K562 (cell line): ENCODE results near the gene PDLIM7. TPM values are rescaled to one million over a fixed set of nuclear protein-coding genes. Genes with fewer than 3 reads are reported as not detected.

Source experiments
- ARID1B ChIP-seq: fragments of 450-650 bp; IDR thresholded peaks from 2 replicates; pipeline ENCODE4 v1.6.1; 2016; ENCODE audit warnings: antibody characterized with exemption, mild to moderate bottlenecking, inconsistent platforms
- CC2D1A ChIP-seq: fragments of 450-650 bp; IDR thresholded peaks from 2 replicates; pipeline ENCODE4 v1.6.1; 2017; ENCODE audit warnings: mild to moderate bottlenecking
- CREB1 ChIP-seq, 2 experiments: sonication (generic) in 1 of 2; formaldehyde crosslinking in 1 of 2; IDR thresholded peaks; 2 replicates each; pipeline versions ENCODE4 v1.6.1 to v1.8.0; 2012 to 2022; ENCODE audit warnings: inconsistent platforms in 1 of 2, mild to moderate bottlenecking in 1 of 2, missing genetic modification reagents in 1 of 2, moderate library complexity in 1 of 2
- FOXA3 ChIP-seq, 2 experiments: fragments of 450-650 bp in 1 of 2; sonication (generic) in 1 of 2; formaldehyde crosslinking; IDR thresholded peaks in 1 of 2; conservative IDR thresholded peaks in 1 of 2; 2 replicates each; pipeline versions ENCODE4 v1.4.0 to v1.8.0; 2020 to 2022; ENCODE audit warnings: mild to moderate bottlenecking in 2 of 2, missing genetic modification reagents in 1 of 2
- ILK ChIP-seq: fragments of 450-650 bp; IDR thresholded peaks from 2 replicates; pipeline ENCODE4 v1.6.1; 2016; ENCODE audit warnings: missing genetic modification characterization, low read depth, mild to moderate bottlenecking, missing compliant biosample characterization, moderate library complexity, borderline replicate concordance
- KAT7 ChIP-seq: sonication (generic); formaldehyde crosslinking; IDR thresholded peaks from 2 replicates; pipeline ENCODE4 v1.8.0; 2022; ENCODE audit warnings: missing genetic modification reagents, mild to moderate bottlenecking, borderline replicate concordance
- MCM5 ChIP-seq: fragments of 450-650 bp; IDR thresholded peaks from 2 replicates; pipeline ENCODE4 v1.6.1; 2016; ENCODE audit warnings: low read depth
- NFYB ChIP-seq: IDR thresholded peaks from 2 replicates; pipeline ENCODE4 v1.6.1; 2011; ENCODE audit warnings: mild to moderate bottlenecking, moderate library complexity; ENCODE audit not compliant: insufficient read length; ENCODE audit errors: extremely low read depth
- NR2C1 ChIP-seq, 2 experiments: fragments of 450-650 bp; IDR thresholded peaks; 2 replicates each; pipeline ENCODE4 v1.6.1; 2017; ENCODE audit warnings: mild to moderate bottlenecking in 2 of 2, antibody characterized with exemption in 1 of 2, inconsistent platforms in 1 of 2, missing compliant biosample characterization in 1 of 2, missing genetic modification characterization in 1 of 2
- PHTF2 ChIP-seq: fragments of 250-450 bp; sonication (Bioruptor Pico); IDR thresholded peaks from 2 replicates; pipeline ENCODE4 v1.5.0; 2021; ENCODE audit warnings: mild to moderate bottlenecking
- PURB ChIP-seq: sonication (generic); formaldehyde crosslinking; IDR thresholded peaks from 2 replicates; pipeline ENCODE4 v1.9.0; 2021; ENCODE audit warnings: low read depth, mild to moderate bottlenecking, missing genetic modification reagents
- SPI1 ChIP-seq: IDR thresholded peaks from 2 replicates; pipeline ENCODE4 v1.6.1; 2011; ENCODE audit warnings: low read depth, low read length, control low read depth, borderline replicate concordance
- TCF3 ChIP-seq: sonication (generic); formaldehyde crosslinking; IDR thresholded peaks from 2 replicates; pipeline ENCODE4 v1.4.0; 2020; ENCODE audit warnings: mild to moderate bottlenecking, missing genetic modification reagents
- ZKSCAN3 ChIP-seq: fragments of 250-450 bp; sonication (Bioruptor Pico); IDR thresholded peaks from 2 replicates; pipeline ENCODE4 v1.4.0; 2020
- ZNF253 ChIP-seq: fragments of 250-450 bp; sonication (Bioruptor Pico); conservative IDR thresholded peaks from 2 replicates; pipeline ENCODE4 v1.6.1; 2021; ENCODE audit warnings: mild to moderate bottlenecking
- polyA plus RNA-seq, 8 experiments: library from polyadenylated mRNA; depleted of rRNA in 4 of 8; stranded (reverse) in 5 of 8; unstranded in 3 of 8; fragments of >200 nt; fragmentation: Nextera tagmentation in 2 of 8; fragmentation: Illumina TruSeq in 1 of 8; extraction: Ambion mirVana in 2 of 8; extraction: Trizol in 1 of 8; gene quantifications; 2 replicates each; pipeline versions ENCODE4 v1.2.1 to v1.2.3, GENCODE V29; 2011 to 2014; ENCODE audit warnings: inconsistent platforms in 1 of 8, missing spikeins in 1 of 8
- total RNA-seq, 7 experiments: library from RNA; depleted of rRNA in 6 of 7; stranded (reverse); fragments of >200 nt in 6 of 7; fragmentation: Illumina TruSeq in 2 of 7; extraction: Trizol in 2 of 7; gene quantifications; 2 replicates each; pipeline versions ENCODE4 v1.2.1 to v1.2.3, GENCODE V29; 2011 to 2021; ENCODE audit warnings: low replicate concordance in 1 of 7
- TF ChIP-seq, protein P1 (sequence below): fragments of 200-800 bp; sonication (Bioruptor generic); IDR thresholded peaks from 2 replicates; pipeline ENCODE4 v1.6.1; 2017; ENCODE audit warnings: missing genetic modification characterization, missing compliant biosample characterization
- TF ChIP-seq, protein P2 (sequence below), 2 experiments: fragments of 450-650 bp; formaldehyde crosslinking in 1 of 2; IDR thresholded peaks; 2 replicates each; pipeline versions ENCODE4 v1.4.0 to v1.6.1; 2014 to 2020; ENCODE audit warnings: mild to moderate bottlenecking in 2 of 2, borderline replicate concordance in 1 of 2, low read depth in 1 of 2
- TF ChIP-seq, protein P3 (sequence below): fragments of 450-650 bp; IDR thresholded peaks from 2 replicates; pipeline ENCODE4 v1.6.1; 2016

The PDLIM7 gene
- total and polyA plus RNA-seq, 9 of the 15 experiments (the other 6 are each of a cell fraction or from before 2014, with no cell fraction given), result 2.1 to 124 (median 32.6) TPM

DNA sequence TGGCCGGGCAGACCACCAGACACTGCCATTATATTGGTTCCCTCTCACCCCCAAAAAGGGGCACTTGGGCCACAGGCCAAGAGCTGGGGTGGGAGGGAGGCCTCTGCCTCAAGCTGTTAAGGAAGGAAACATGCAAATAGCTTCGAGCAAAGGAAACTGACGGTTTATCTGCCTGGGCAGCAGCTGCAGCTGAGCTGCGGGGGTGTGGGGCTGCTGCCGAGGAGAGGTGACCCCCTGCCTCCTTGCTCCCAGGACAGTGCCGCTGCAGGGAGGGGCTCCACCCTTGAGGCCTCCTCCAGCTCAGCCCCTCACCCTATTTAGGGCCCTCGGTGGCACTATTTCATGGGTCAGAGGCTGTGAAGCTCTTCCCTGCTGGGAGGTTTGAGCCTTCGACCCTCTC, 11.4 kb upstream of the PDLIM7 start (continued):
- TF ChIP-seq NR2C1 (IDR thresholded peaks at IDR 0.05) (no peak; the same call in 1 of the 2 replicates), NR2C1 (tag; IDR thresholded peaks at IDR 0.05) (no peak), CREB1 (IDR thresholded peaks at IDR 0.05) (0 out of 2 replicates have a peak, but pooled peaks have one; percentile 25), CREB1 (CRISPR knock-in tag; IDR thresholded peaks at IDR 0.05) (no peak), KAT7 (CRISPR knock-in tag) (no peak), TCF3 (peak; percentile 83), FOXA3 (CRISPR knock-in tag; conservative IDR thresholded peaks at IDR 0.05 in 1 of 2, IDR thresholded peaks at IDR 0.05 in 1 of 2) (no peak), ZNF253 (CRISPR knock-in tag) (no peak), ZKSCAN3 (no peak), ILK (no peak), PURB (no peak), PHTF2 (CRISPR knock-in tag) (no peak), SPI1 (no peak), NFYB (no peak), ARID1B (peak; percentile 89), CC2D1A (no peak), MCM5 (no peak)
- TF ChIP-seq, protein P1, sequence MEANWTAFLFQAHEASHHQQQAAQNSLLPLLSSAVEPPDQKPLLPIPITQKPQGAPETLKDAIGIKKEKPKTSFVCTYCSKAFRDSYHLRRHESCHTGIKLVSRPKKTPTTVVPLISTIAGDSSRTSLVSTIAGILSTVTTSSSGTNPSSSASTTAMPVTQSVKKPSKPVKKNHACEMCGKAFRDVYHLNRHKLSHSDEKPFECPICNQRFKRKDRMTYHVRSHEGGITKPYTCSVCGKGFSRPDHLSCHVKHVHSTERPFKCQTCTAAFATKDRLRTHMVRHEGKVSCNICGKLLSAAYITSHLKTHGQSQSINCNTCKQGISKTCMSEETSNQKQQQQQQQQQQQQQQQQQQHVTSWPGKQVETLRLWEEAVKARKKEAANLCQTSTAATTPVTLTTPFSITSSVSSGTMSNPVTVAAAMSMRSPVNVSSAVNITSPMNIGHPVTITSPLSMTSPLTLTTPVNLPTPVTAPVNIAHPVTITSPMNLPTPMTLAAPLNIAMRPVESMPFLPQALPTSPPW, result peak; percentile 48; the same call in 1 of the 2 replicates
- TF ChIP-seq, protein P2, sequence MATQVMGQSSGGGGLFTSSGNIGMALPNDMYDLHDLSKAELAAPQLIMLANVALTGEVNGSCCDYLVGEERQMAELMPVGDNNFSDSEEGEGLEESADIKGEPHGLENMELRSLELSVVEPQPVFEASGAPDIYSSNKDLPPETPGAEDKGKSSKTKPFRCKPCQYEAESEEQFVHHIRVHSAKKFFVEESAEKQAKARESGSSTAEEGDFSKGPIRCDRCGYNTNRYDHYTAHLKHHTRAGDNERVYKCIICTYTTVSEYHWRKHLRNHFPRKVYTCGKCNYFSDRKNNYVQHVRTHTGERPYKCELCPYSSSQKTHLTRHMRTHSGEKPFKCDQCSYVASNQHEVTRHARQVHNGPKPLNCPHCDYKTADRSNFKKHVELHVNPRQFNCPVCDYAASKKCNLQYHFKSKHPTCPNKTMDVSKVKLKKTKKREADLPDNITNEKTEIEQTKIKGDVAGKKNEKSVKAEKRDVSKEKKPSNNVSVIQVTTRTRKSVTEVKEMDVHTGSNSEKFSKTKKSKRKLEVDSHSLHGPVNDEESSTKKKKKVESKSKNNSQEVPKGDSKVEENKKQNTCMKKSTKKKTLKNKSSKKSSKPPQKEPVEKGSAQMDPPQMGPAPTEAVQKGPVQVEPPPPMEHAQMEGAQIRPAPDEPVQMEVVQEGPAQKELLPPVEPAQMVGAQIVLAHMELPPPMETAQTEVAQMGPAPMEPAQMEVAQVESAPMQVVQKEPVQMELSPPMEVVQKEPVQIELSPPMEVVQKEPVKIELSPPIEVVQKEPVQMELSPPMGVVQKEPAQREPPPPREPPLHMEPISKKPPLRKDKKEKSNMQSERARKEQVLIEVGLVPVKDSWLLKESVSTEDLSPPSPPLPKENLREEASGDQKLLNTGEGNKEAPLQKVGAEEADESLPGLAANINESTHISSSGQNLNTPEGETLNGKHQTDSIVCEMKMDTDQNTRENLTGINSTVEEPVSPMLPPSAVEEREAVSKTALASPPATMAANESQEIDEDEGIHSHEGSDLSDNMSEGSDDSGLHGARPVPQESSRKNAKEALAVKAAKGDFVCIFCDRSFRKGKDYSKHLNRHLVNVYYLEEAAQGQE (IDR thresholded peaks at IDR 0.05; ENCODE audit: borderline replicate concordance), result no peak
- TF ChIP-seq, protein P2 (CRISPR knock-in tag; IDR thresholded peaks at IDR 0.05; ENCODE audit: low read depth), result no peak
- TF ChIP-seq, protein P3, sequence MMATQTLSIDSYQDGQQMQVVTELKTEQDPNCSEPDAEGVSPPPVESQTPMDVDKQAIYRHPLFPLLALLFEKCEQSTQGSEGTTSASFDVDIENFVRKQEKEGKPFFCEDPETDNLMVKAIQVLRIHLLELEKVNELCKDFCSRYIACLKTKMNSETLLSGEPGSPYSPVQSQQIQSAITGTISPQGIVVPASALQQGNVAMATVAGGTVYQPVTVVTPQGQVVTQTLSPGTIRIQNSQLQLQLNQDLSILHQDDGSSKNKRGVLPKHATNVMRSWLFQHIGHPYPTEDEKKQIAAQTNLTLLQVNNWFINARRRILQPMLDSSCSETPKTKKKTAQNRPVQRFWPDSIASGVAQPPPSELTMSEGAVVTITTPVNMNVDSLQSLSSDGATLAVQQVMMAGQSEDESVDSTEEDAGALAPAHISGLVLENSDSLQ, result no peak
